Osteocyte (in vitro differentiated cells): ENCODE data around the gene KCNQ5. TPM values are rescaled to one million over a fixed set of nuclear protein-coding genes. Genes with fewer than 3 reads are reported as not detected.

ENCODE experiments used
- DNase-seq: peaks from one replicate; pipeline ENCODE4 v3.0.0; 2021; ENCODE audit warnings: mixed read lengths; ENCODE audit not compliant: unreplicated experiment; ENCODE audit errors: extremely low spot score
- H3K27ac Mint-ChIP-seq: one replicate; pipeline ENCODE4 v1.8.0; 2021; ENCODE audit warnings: mild to moderate bottlenecking, mixed read lengths; ENCODE audit not compliant: unreplicated experiment
- H3K27me3 Mint-ChIP-seq: one replicate; pipeline ENCODE4 v1.8.0; 2021; ENCODE audit warnings: mixed read lengths; ENCODE audit not compliant: unreplicated experiment
- H3K36me3 Mint-ChIP-seq: one replicate; pipeline ENCODE4 v1.8.0; 2021; ENCODE audit warnings: mixed read lengths; ENCODE audit not compliant: unreplicated experiment
- H3K4me1 Mint-ChIP-seq: one replicate; pipeline ENCODE4 v1.8.0; 2021; ENCODE audit warnings: mixed read lengths; ENCODE audit not compliant: unreplicated experiment
- H3K4me3 Mint-ChIP-seq: one replicate; pipeline ENCODE4 v1.8.0; 2021; ENCODE audit warnings: mild to moderate bottlenecking, moderate library complexity, mixed read lengths; ENCODE audit not compliant: unreplicated experiment
- H3K9me3 Mint-ChIP-seq: one replicate; pipeline ENCODE4 v1.8.0; 2021; ENCODE audit warnings: mixed read lengths; ENCODE audit not compliant: unreplicated experiment
- CTCF ChIP-seq: fragments of 200-600 bp; sonication (generic); IDR thresholded peaks from 2 replicates; pipeline ENCODE4 v1.5.0; 2021; ENCODE audit warnings: antibody characterized with exemption, mild to moderate bottlenecking, moderate library complexity
- total RNA-seq: library from RNA; stranded (reverse); gene quantifications from 2 replicates; pipeline ENCODE4 v1.2.1, GENCODE V29; 2021

KCNQ5 gene
- total RNA-seq, 1 donor from 2014 or later = 7.2 TPM

GRCh38 chr6:72703093-72703492 is 81.2 kb downstream of the KCNQ5 start:
- no peaks in the 10 kb centered on the region for H3K9me3 Mint-ChIP-seq
- H3K27ac Mint-ChIP-seq = no peak overlapping the region
- DNase-seq = no peak
- no peaks in the 10 kb centered on the region for H3K36me3 Mint-ChIP-seq
- no peak for TF ChIP-seq CTCF
- H3K27me3 Mint-ChIP-seq = no peaks in the 10 kb centered on the region
- H3K4me3 Mint-ChIP-seq = no peak overlapping the region
- H3K4me1 Mint-ChIP-seq = peaks cover 2% of the 10 kb centered on the region

- Mint-ChIP-seq H3K36me3 (peaks cover 3% of the 10 kb centered on the region), H3K27me3 (no peaks in the 10 kb centered on the region), H3K4me1 (peaks cover 13% of the 10 kb centered on the region), H3K4me3 (no peak overlapping the region), H3K27ac (no peak overlapping the region), H3K9me3 (peaks cover 4% of the 10 kb centered on the region)
- DNase-seq = no peak
- peak; percentile 10 for TF ChIP-seq CTCF
Observed at GRCh38 chr6:72704979-72705378, 83.1 kb downstream of the KCNQ5 start.

GRCh38 chr6:72709431-72709830 is 87.6 kb downstream of the KCNQ5 start:
- H3K4me3 Mint-ChIP-seq = no peak overlapping the region
- peak; percentile 40 for TF ChIP-seq CTCF
- no peak for DNase-seq
- H3K27ac Mint-ChIP-seq = peak overlapping the region; percentile 39
- H3K9me3 Mint-ChIP-seq = peaks cover 16% of the 10 kb centered on the region
- no peaks in the 10 kb centered on the region for H3K27me3 Mint-ChIP-seq
- peaks cover 10% of the 10 kb centered on the region for H3K36me3 Mint-ChIP-seq
- peaks cover 27% of the 10 kb centered on the region for H3K4me1 Mint-ChIP-seq

- H3K27ac Mint-ChIP-seq = no peak overlapping the region
- H3K36me3 Mint-ChIP-seq = peaks cover 10% of the 10 kb centered on the region
- TF ChIP-seq CTCF = no peak
Observed at GRCh38 chr6:72711731-72712130, 89.9 kb downstream of the KCNQ5 start.

GRCh38 chr6:72712910-72713309 is 91.0 kb downstream of the KCNQ5 start:
- Mint-ChIP-seq H3K9me3 (peaks cover 16% of the 10 kb centered on the region), H3K36me3 (peaks cover 10% of the 10 kb centered on the region), H3K4me3 (no peak overlapping the region), H3K27me3 (no peaks in the 10 kb centered on the region), H3K27ac (no peak overlapping the region), H3K4me1 (peaks cover 36% of the 10 kb centered on the region)
- TF ChIP-seq CTCF = no peak
- no peak for DNase-seq

More at GRCh38 chr6:72711731-72712130, 89.9 kb downstream of the KCNQ5 start:
- peaks cover 16% of the 10 kb centered on the region for H3K9me3 Mint-ChIP-seq
- peaks cover 27% of the 10 kb centered on the region for H3K4me1 Mint-ChIP-seq
- H3K4me3 Mint-ChIP-seq = no peak overlapping the region
- DNase-seq = no peak
- no peaks in the 10 kb centered on the region for H3K27me3 Mint-ChIP-seq
